ENCODE measurements around the gene HGFAC. TPM values are rescaled to one million over a fixed set of nuclear protein-coding genes. Genes with fewer than 3 reads are reported as not detected.

Gene HGFAC
- total and polyA plus RNA-seq, 4 donors: 0.24 to 2.6 (median 0.37) TPM

- no peak overlapping the region for H3K4me3 ChIP-seq
- DNase-seq (no peak), ATAC-seq (ENCODE audit: insufficient read depth, low FRiP score) (no peak)
- H3K9me3 ChIP-seq (ENCODE audit: control insufficient read depth in 4 of 4, insufficient read depth in 3 of 4, low read length in 3 of 4): no peaks in the 10 kb centered on the region
- H3K36me3 ChIP-seq (ENCODE audit: control insufficient read depth in 4 of 4, insufficient read depth in 4 of 4, low read length in 4 of 4): peaks cover 0 to 42% (median 6%) of the 10 kb centered on the region in 4 donors
- WGBS, 2 donors: 95 to 96% methylated on average over 28 to 32 of the region's 32 CpGs
- no peak overlapping the region for H3K27ac ChIP-seq (ENCODE audit: low read depth in 1 of 2, low read length in 1 of 2)
- H3K27me3 ChIP-seq (ENCODE audit: control insufficient read depth in 3 of 3, insufficient read depth in 3 of 3, low read length in 2 of 3): no peaks in the 10 kb centered on the region
- TF ChIP-seq CTCF (IDR thresholded peaks at IDR 0.05; ENCODE audit: control extremely low read depth, extremely low read depth): no peak
- H3K4me1 ChIP-seq (ENCODE audit: control insufficient read depth in 5 of 5, insufficient read depth in 5 of 5, low read length in 5 of 5): no peaks in the 10 kb centered on the region
- H3K9ac ChIP-seq (ENCODE audit: insufficient read depth in 1 of 2, low read length in 2 of 2): no peak overlapping the region
Observed at GRCh38 chr4:3433138-3433869, 8.5 kb upstream of the HGFAC start.

- WGBS, 2 donors: 82 to 85% methylated on average over 16 of the region's 16 CpGs
- no peak overlapping the region for H3K9ac ChIP-seq (ENCODE audit: insufficient read depth in 1 of 2, low read length in 2 of 2)
- DNase-seq: no peak
- TF ChIP-seq CTCF (IDR thresholded peaks at IDR 0.05; ENCODE audit: control extremely low read depth, extremely low read depth): no peak
- ATAC-seq (ENCODE audit: insufficient read depth, low FRiP score): no peak
- no peak overlapping the region for H3K27ac ChIP-seq (ENCODE audit: low read depth in 1 of 2, low read length in 1 of 2)
- no peaks in the 10 kb centered on the region for H3K27me3 ChIP-seq (ENCODE audit: control insufficient read depth in 3 of 3, insufficient read depth in 3 of 3, low read length in 2 of 3)
- H3K36me3 ChIP-seq (ENCODE audit: control insufficient read depth in 4 of 4, insufficient read depth in 4 of 4, low read length in 4 of 4): peaks cover 0 to 28% (median 6%) of the 10 kb centered on the region in 4 donors
- H3K9me3 ChIP-seq (ENCODE audit: control insufficient read depth in 4 of 4, insufficient read depth in 3 of 4, low read length in 3 of 4): no peaks in the 10 kb centered on the region
- H3K4me1 ChIP-seq (ENCODE audit: control insufficient read depth in 5 of 5, insufficient read depth in 5 of 5, low read length in 5 of 5): peaks cover 0 to 7% (median 0%) of the 10 kb centered on the region in 5 donors
- H3K4me3 ChIP-seq: no peak overlapping the region
Observed at GRCh38 chr4:3434881-3435685, 6.7 kb upstream of the HGFAC start.

- Histone ChIP-seq H3K9ac (ENCODE audit: insufficient read depth in 1 of 2, low read length in 2 of 2) (no peak overlapping the region), H3K4me3 (no peak overlapping the region), H3K4me1 (ENCODE audit: control insufficient read depth in 5 of 5, insufficient read depth in 5 of 5, low read length in 5 of 5) (peaks cover 0 to 9% (median 0%) of the 10 kb centered on the region in 5 donors), H3K36me3 (ENCODE audit: control insufficient read depth in 4 of 4, insufficient read depth in 4 of 4, low read length in 4 of 4) (peaks cover 0 to 27% (median 4%) of the 10 kb centered on the region in 4 donors), H3K27ac (ENCODE audit: low read depth in 1 of 2, low read length in 1 of 2) (no peak overlapping the region), H3K27me3 (ENCODE audit: control insufficient read depth in 3 of 3, insufficient read depth in 3 of 3, low read length in 2 of 3) (no peaks in the 10 kb centered on the region), H3K9me3 (ENCODE audit: control insufficient read depth in 4 of 4, insufficient read depth in 3 of 4, low read length in 3 of 4) (no peaks in the 10 kb centered on the region)
- no peak for ATAC-seq (ENCODE audit: insufficient read depth, low FRiP score)
- DNase-seq: no peak
- 86 to 89% methylated on average over 4 of the region's 4 CpGs for WGBS, 2 donors
- TF ChIP-seq CTCF (IDR thresholded peaks at IDR 0.05; ENCODE audit: control extremely low read depth, extremely low read depth): no peak
Observed at GRCh38 chr4:3435686-3435956, 6.1 kb upstream of the HGFAC start.

All from lung (tissue), 12 donors.